Fibroblast of villous mesenchyme (primary cell): ENCODE measurements around the gene FOXN3. TPM values are rescaled to one million over a fixed set of nuclear protein-coding genes. Genes with fewer than 3 reads are reported as not detected.

Experiments used
- DNase-seq: peaks from one replicate; pipeline ENCODE4 v3.0.0-alpha.2; 2010; ENCODE audit warnings: low read depth
- H3K4me3 ChIP-seq: 2 replicates; pipeline ENCODE4 v1.5.1; 2011; ENCODE audit warnings: low read depth, mild to moderate bottlenecking, low read length
- total RNA-seq: library from RNA; depleted of rRNA; stranded (reverse); fragments of >200 nt; gene quantifications from 2 replicates; pipeline ENCODE4 v1.2.3, GENCODE V29; 2012
- TF ChIP-seq, protein P1 (sequence below): IDR thresholded peaks from 2 replicates; pipeline ENCODE4 v1.5.1; 2012; ENCODE audit warnings: low read depth, mild to moderate bottlenecking, low read length; ENCODE audit not compliant: insufficient read depth

FOXN3 gene
- total RNA-seq, 1 donor, result 33.2 TPM

DNA sequence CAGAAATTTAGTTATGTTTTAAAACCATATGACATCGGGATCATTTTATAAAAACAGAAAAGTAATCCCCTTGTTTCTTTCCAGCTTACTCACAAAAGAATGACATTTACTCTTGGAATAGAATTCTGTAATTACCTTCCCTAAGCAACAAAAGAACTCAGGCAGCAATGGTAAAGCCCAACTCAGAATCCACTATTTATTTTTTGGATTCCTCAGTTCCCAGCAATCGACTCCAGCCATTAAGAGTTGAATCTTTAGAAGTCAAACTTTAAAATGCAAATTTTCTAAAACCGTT is 65.9 kb downstream of the FOXN3 start:
- DNase-seq, result no peak
- TF ChIP-seq, protein P1, sequence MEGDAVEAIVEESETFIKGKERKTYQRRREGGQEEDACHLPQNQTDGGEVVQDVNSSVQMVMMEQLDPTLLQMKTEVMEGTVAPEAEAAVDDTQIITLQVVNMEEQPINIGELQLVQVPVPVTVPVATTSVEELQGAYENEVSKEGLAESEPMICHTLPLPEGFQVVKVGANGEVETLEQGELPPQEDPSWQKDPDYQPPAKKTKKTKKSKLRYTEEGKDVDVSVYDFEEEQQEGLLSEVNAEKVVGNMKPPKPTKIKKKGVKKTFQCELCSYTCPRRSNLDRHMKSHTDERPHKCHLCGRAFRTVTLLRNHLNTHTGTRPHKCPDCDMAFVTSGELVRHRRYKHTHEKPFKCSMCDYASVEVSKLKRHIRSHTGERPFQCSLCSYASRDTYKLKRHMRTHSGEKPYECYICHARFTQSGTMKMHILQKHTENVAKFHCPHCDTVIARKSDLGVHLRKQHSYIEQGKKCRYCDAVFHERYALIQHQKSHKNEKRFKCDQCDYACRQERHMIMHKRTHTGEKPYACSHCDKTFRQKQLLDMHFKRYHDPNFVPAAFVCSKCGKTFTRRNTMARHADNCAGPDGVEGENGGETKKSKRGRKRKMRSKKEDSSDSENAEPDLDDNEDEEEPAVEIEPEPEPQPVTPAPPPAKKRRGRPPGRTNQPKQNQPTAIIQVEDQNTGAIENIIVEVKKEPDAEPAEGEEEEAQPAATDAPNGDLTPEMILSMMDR, result no peak
- no peak overlapping the region for H3K4me3 ChIP-seq

DNA sequence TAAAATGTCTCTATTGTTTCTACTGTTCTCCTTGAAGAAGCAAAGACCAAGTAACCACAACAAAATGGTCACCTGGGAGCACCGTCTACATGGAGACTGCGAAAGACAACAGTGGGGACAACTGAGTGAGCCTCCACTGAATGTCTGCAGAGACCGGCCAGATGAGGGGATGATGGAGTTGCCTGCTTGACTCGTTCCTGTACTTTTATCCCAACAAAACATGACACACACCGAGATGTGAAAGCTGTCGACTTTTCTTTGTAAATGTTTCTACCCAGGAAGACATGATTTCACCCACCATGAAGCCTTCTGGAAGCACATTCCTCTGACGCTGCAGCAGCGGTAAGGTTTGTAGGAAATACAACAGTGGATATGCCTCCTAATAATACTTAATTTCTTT is 66.9 kb downstream of the FOXN3 start:
- TF ChIP-seq, protein P1, result no peak
- H3K4me3 ChIP-seq, result no peak overlapping the region
- DNase-seq, result no peak

GRCh38 chr14:89349171-89350008 is 67.6 kb downstream of the FOXN3 start:
- TF ChIP-seq, protein P1, result no peak
- no peak overlapping the region for H3K4me3 ChIP-seq
- no peak for DNase-seq

- no peak for DNase-seq
- no peak overlapping the region for H3K4me3 ChIP-seq
- TF ChIP-seq, protein P1, result no peak
These were observed 68.3 kb downstream of the FOXN3 start for GRCh38 chr14:89348722-89349121.

- DNase-seq, result no peak
- TF ChIP-seq, protein P1, result no peak
- H3K4me3 ChIP-seq, result no peak overlapping the region
These were observed 69.1 kb downstream of the FOXN3 start for GRCh38 chr14:89347885-89348284.

DNA sequence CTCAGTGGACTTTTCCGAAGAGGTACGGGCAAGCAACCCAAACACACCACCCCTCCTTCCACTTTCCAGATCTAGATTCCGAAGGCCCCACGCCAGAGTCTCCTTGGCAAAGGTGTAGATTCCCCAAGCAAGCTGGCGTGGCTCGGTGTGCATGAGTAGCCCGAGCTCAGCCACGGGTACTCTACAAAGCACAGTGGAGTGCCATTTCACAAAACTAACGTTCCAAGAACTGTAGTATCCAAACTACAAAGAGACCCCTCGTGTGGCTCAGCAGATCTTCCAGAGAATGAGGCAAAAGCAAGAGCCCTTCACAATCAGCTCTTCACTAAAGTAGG is 72.1 kb downstream of the FOXN3 start:
- no peak overlapping the region for H3K4me3 ChIP-seq
- TF ChIP-seq, protein P1, result no peak
- DNase-seq, result no peak

GRCh38 chr14:89343356-89343755 is 73.7 kb downstream of the FOXN3 start:
- DNase-seq, result no peak
- H3K4me3 ChIP-seq, result no peak overlapping the region
- TF ChIP-seq, protein P1, result no peak
